AG08396 (cell line): ENCODE results near the gene MAPKAPK3.

Experiments
- DNase-seq: peaks from one replicate; pipeline ENCODE4 v3.0.0; 2012; ENCODE audit warnings: low spot score, mixed read lengths

MAPKAPK3 gene

DNA sequence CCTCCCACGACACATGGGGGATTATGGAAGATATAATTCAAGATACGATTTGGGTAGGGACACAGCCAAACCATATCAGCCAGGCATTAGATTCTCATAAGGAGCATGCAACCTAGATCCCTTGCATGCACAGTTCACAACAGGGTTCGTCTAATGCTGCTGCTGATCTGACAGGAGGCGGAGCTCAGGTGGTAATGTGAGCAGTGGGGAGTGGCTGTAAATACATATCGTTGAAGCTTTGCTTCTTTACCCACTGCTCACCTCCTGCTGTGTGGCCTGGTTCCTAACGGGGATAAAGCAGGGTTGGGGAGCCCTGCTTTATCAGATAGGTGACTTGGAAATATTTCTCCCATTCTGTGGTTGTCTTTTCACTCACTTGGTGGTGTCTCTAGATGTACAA, 72.6 kb downstream of the MAPKAPK3 start:
- no peak for DNase-seq

DNA sequence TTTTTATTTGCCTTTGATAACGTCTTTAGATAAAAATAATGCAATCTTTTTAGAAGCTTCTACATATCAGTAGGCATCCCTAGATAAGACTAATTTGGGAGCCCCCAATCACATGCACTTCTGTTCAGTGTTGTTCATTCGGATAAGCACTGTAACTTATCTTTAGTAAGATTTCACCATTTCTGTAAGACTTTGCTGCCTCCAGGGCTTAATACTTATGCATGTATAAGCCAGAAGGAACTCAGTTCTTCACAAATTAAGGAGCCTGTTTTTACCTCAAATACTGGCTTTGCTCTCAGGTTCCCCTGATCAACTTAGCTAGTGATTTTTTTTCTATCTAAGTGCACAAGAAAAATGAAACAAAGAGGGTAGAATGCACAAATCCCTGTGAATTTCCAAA, 78.1 kb downstream of the MAPKAPK3 start:
- no peak for DNase-seq

DNA sequence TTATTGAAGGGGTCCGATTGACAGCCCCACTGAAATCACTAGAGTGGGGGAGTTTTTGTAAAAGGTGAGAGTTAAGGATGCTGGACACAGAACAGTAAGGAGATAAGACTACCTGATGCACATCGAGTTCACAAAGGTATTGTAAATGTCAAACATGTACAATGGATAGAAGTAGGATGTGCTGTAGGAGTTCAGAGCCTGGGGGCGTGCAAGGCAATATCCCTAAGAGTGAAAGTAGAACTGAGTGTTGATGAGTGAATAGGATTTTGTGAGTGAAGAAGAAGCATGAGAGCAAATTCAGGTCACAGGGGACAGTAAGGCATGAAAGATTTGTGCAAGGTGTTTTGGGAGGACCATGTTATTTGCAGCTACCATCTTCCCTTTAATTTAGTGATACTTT, 79.3 kb downstream of the MAPKAPK3 start:
- no peak for DNase-seq

DNA sequence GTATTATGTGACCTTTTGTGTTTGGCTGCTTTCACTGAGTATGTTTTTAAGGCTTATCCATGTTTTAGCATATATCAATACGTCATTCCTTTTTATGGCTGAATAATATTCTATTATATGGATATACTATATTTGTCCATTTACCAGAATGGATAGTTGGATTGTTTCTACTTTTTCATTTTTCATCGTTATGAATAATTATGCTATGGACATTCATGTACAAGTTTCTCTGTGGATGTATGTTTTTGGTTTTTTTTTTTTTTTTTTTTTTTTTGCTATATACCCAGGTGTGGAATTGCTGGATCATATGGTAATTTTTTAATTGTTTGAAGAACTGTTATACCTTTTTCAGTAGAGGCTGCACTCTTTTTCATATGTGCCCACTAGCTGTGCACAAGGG, 81.3 kb downstream of the MAPKAPK3 start:
- no peak for DNase-seq
